Stimulated activated memory B cell treated with anti-CD40 and anti-IgM and Interleukin-4, amounts not matched to agents 10 μg/mL and 1 μg/mL and 100 μg/mL, for 72 hours (primary cell): ENCODE measurements around the gene CEP97.

Source experiments
- ATAC-seq: fragments of 150-1000 bp; cut with Tn5 transposase; 2 replicates; pipeline ENCODE4 v1.10.0; 2021
- H3K27ac Mint-ChIP-seq: one replicate; pipeline ENCODE4 v1.8.0; 2022; ENCODE audit warnings: mild to moderate bottlenecking, mixed read lengths
- H3K27me3 Mint-ChIP-seq: one replicate; pipeline ENCODE4 v1.8.0; 2022; ENCODE audit warnings: mixed read lengths
- H3K36me3 Mint-ChIP-seq: one replicate; pipeline ENCODE4 v1.8.0; 2022; ENCODE audit warnings: mixed read lengths
- H3K4me1 Mint-ChIP-seq: one replicate; pipeline ENCODE4 v1.8.0; 2022; ENCODE audit warnings: mixed read lengths
- H3K4me3 Mint-ChIP-seq: one replicate; pipeline ENCODE4 v1.8.0; 2022; ENCODE audit warnings: mild to moderate bottlenecking, moderate library complexity, mixed read lengths
- H3K9me3 Mint-ChIP-seq: one replicate; pipeline ENCODE4 v1.8.0; 2022; ENCODE audit warnings: mixed read lengths

Gene CEP97

GRCh38 chr3:101780661-101781060 lies 56.2 kb downstream of the CEP97 start:
- Mint-ChIP-seq H3K4me3 (no peak overlapping the region), H3K9me3 (no peaks in the 10 kb centered on the region), H3K36me3 (peaks cover 23% of the 10 kb centered on the region), H3K27me3 (no peaks in the 10 kb centered on the region), H3K27ac (peak overlapping the region; percentile 97), H3K4me1 (peaks cover 55% of the 10 kb centered on the region)
- ATAC-seq = no peak

- no peak for ATAC-seq
- Mint-ChIP-seq H3K4me1 (peaks cover 55% of the 10 kb centered on the region), H3K9me3 (no peaks in the 10 kb centered on the region), H3K4me3 (no peak overlapping the region), H3K27ac (no peak overlapping the region), H3K36me3 (peaks cover 28% of the 10 kb centered on the region), H3K27me3 (no peaks in the 10 kb centered on the region)
These were observed 56.8 kb downstream of the CEP97 start for GRCh38 chr3:101781166-101781565.

GRCh38 chr3:101784855-101785613 lies 60.6 kb downstream of the CEP97 start:
- Mint-ChIP-seq H3K27ac (peak overlapping the region; percentile 13), H3K36me3 (peaks cover 66% of the 10 kb centered on the region), H3K4me3 (no peak overlapping the region), H3K9me3 (no peaks in the 10 kb centered on the region), H3K4me1 (peaks cover 30% of the 10 kb centered on the region), H3K27me3 (no peaks in the 10 kb centered on the region)
- no peak for ATAC-seq

GRCh38 chr3:101791778-101792177 lies 67.4 kb downstream of the CEP97 start:
- Mint-ChIP-seq H3K27ac (peak overlapping the region; percentile 79), H3K27me3 (no peaks in the 10 kb centered on the region), H3K4me3 (peak overlapping the region; percentile 25), H3K36me3 (peaks cover 98% of the 10 kb centered on the region), H3K4me1 (peaks cover 45% of the 10 kb centered on the region), H3K9me3 (peaks cover 10% of the 10 kb centered on the region)
- ATAC-seq = peak; percentile 98

- H3K4me1 Mint-ChIP-seq = peaks cover 49% of the 10 kb centered on the region
- no peak for ATAC-seq
- H3K4me3 Mint-ChIP-seq = no peak overlapping the region
- no peak overlapping the region for H3K27ac Mint-ChIP-seq
- peaks cover 7% of the 10 kb centered on the region for H3K9me3 Mint-ChIP-seq
- H3K36me3 Mint-ChIP-seq = peaks cover 73% of the 10 kb centered on the region
- no peaks in the 10 kb centered on the region for H3K27me3 Mint-ChIP-seq
These were observed 71.8 kb downstream of the CEP97 start for GRCh38 chr3:101796077-101796680.

GRCh38 chr3:101801174-101801573 lies 76.8 kb downstream of the CEP97 start:
- Mint-ChIP-seq H3K4me3 (no peak overlapping the region), H3K36me3 (peaks cover 50% of the 10 kb centered on the region), H3K27me3 (no peaks in the 10 kb centered on the region), H3K9me3 (no peaks in the 10 kb centered on the region), H3K27ac (peak overlapping the region; percentile 60), H3K4me1 (peaks cover 13% of the 10 kb centered on the region)
- ATAC-seq = no peak

- ATAC-seq = no peak
- Mint-ChIP-seq H3K27ac (no peak overlapping the region), H3K4me3 (no peak overlapping the region), H3K4me1 (peaks cover 6% of the 10 kb centered on the region), H3K36me3 (peaks cover 42% of the 10 kb centered on the region), H3K9me3 (no peaks in the 10 kb centered on the region), H3K27me3 (no peaks in the 10 kb centered on the region)
These were observed 77.8 kb downstream of the CEP97 start for GRCh38 chr3:101802179-101802578.

- ATAC-seq = peak; percentile 89
- Mint-ChIP-seq H3K4me1 (peaks cover 11% of the 10 kb centered on the region), H3K4me3 (no peak overlapping the region), H3K27me3 (no peaks in the 10 kb centered on the region), H3K9me3 (no peaks in the 10 kb centered on the region), H3K36me3 (peaks cover 42% of the 10 kb centered on the region), H3K27ac (no peak overlapping the region)
These were observed 78.9 kb downstream of the CEP97 start for GRCh38 chr3:101803173-101803782.

GRCh38 chr3:101803939-101804338 lies 79.5 kb downstream of the CEP97 start:
- ATAC-seq = no peak
- H3K4me3 Mint-ChIP-seq = no peak overlapping the region
- H3K27ac Mint-ChIP-seq = no peak overlapping the region
- H3K4me1 Mint-ChIP-seq = peaks cover 14% of the 10 kb centered on the region
- no peaks in the 10 kb centered on the region for H3K27me3 Mint-ChIP-seq
- peaks cover 42% of the 10 kb centered on the region for H3K36me3 Mint-ChIP-seq
- H3K9me3 Mint-ChIP-seq = no peaks in the 10 kb centered on the region

- peaks cover 26% of the 10 kb centered on the region for H3K4me1 Mint-ChIP-seq
- peaks cover 31% of the 10 kb centered on the region for H3K36me3 Mint-ChIP-seq
- no peak overlapping the region for H3K4me3 Mint-ChIP-seq
These were observed 82.1 kb downstream of the CEP97 start for GRCh38 chr3:101806491-101806890.

GRCh38 chr3:101807888-101808287 lies 83.5 kb downstream of the CEP97 start:
- no peaks in the 10 kb centered on the region for H3K27me3 Mint-ChIP-seq
- H3K4me1 Mint-ChIP-seq = peaks cover 31% of the 10 kb centered on the region
- no peaks in the 10 kb centered on the region for H3K9me3 Mint-ChIP-seq
- ATAC-seq = no peak
- no peak overlapping the region for H3K27ac Mint-ChIP-seq
- peaks cover 24% of the 10 kb centered on the region for H3K36me3 Mint-ChIP-seq
- no peak overlapping the region for H3K4me3 Mint-ChIP-seq

More at GRCh38 chr3:101806491-101806890, 82.1 kb downstream of the CEP97 start:
- H3K27me3 Mint-ChIP-seq = no peaks in the 10 kb centered on the region
- no peak for ATAC-seq
- no peak overlapping the region for H3K27ac Mint-ChIP-seq
- H3K9me3 Mint-ChIP-seq = no peaks in the 10 kb centered on the region

- no peak overlapping the region for H3K4me3 Mint-ChIP-seq
- H3K36me3 Mint-ChIP-seq = peaks cover 12% of the 10 kb centered on the region
- H3K9me3 Mint-ChIP-seq = no peaks in the 10 kb centered on the region
- peak; percentile 51 for ATAC-seq
- H3K4me1 Mint-ChIP-seq = peaks cover 34% of the 10 kb centered on the region
- H3K27ac Mint-ChIP-seq = peak overlapping the region; percentile 60
- H3K27me3 Mint-ChIP-seq = no peaks in the 10 kb centered on the region
These were observed 85.0 kb downstream of the CEP97 start for GRCh38 chr3:101809178-101810021.

GRCh38 chr3:101810022-101810418 lies 85.6 kb downstream of the CEP97 start:
- H3K27me3 Mint-ChIP-seq = no peaks in the 10 kb centered on the region
- H3K4me3 Mint-ChIP-seq = no peak overlapping the region
- peaks cover 7% of the 10 kb centered on the region for H3K36me3 Mint-ChIP-seq
- peak overlapping the region; percentile 60 for H3K27ac Mint-ChIP-seq
- H3K9me3 Mint-ChIP-seq = no peaks in the 10 kb centered on the region
- no peak for ATAC-seq
- peaks cover 41% of the 10 kb centered on the region for H3K4me1 Mint-ChIP-seq

- Mint-ChIP-seq H3K4me1 (peaks cover 48% of the 10 kb centered on the region), H3K27me3 (no peaks in the 10 kb centered on the region), H3K36me3 (peaks cover 6% of the 10 kb centered on the region), H3K27ac (no peak overlapping the region), H3K9me3 (no peaks in the 10 kb centered on the region), H3K4me3 (no peak overlapping the region)
- no peak for ATAC-seq
These were observed 87.5 kb downstream of the CEP97 start for GRCh38 chr3:101811875-101812274.

- H3K36me3 Mint-ChIP-seq = peaks cover 12% of the 10 kb centered on the region
- peak overlapping the region; percentile 85 for H3K27ac Mint-ChIP-seq
- H3K27me3 Mint-ChIP-seq = no peaks in the 10 kb centered on the region
- peaks cover 56% of the 10 kb centered on the region for H3K4me1 Mint-ChIP-seq
- no peaks in the 10 kb centered on the region for H3K9me3 Mint-ChIP-seq
- no peak overlapping the region for H3K4me3 Mint-ChIP-seq
- ATAC-seq = no peak
These were observed 88.5 kb downstream of the CEP97 start for GRCh38 chr3:101812895-101813294.
